Body of pancreas (tissue), 4 donors: ENCODE results near the gene SSR1.
A peak's percentile ranks its signal among the peaks of the same experiment; 100 is the strongest.

ENCODE experiments used
- CTCF ChIP-seq, 7 experiments: fragments of 450-650 bp in 4 of 7; fragments of 200-600 bp in 3 of 7; sonication (generic) in 3 of 7; IDR thresholded peaks; one replicate each; pipeline ENCODE4 v1.5.1; 2016 to 2019; ENCODE audit warnings: antibody characterized with exemption in 7 of 7
- POLR2A ChIP-seq, 3 donors: fragments of 450-650 bp; IDR thresholded peaks; one replicate each; pipeline ENCODE4 v1.6.1; 2016; ENCODE audit warnings: antibody characterized with exemption in 3 of 3, mild to moderate bottlenecking in 2 of 3

GRCh38 chr6:7241709-7242645, 71.0 kb downstream of the SSR1 start:
- no peak for TF ChIP-seq CTCF (IDR thresholded peaks at IDR 0.05)
- peak in 2 of 3 donors; percentile 47 to 64 for TF ChIP-seq POLR2A (IDR thresholded peaks at IDR 0.05)
